DND-41 (cell line): ENCODE data around the gene HMX1.

Experiments used
- ATAC-seq: fragments of 200-7000 bp; cut with Tn5 transposase; 3 replicates; pipeline ENCODE4 v1.9.1; 2021; ENCODE audit warnings: low read depth; ENCODE audit not compliant: insufficient read depth
- DNase-seq: peaks from one replicate; pipeline ENCODE4 v3.0.0-alpha.2; 2020
- H2AFZ ChIP-seq: 2 replicates; pipeline ENCODE4 v1.6.0; 2012; ENCODE audit warnings: low read depth, low read length
- H3K27ac ChIP-seq: 2 replicates; pipeline ENCODE4 v1.5.1; 2012; ENCODE audit warnings: low read length, inconsistent platforms
- H3K27me3 ChIP-seq: fragments of 200-600 bp; sonication (generic); 2 replicates; pipeline ENCODE4 v1.6.0; 2012; ENCODE audit warnings: low read length, mild to moderate bottlenecking, inconsistent platforms; ENCODE audit not compliant: insufficient read depth, poor library complexity
- H3K36me3 ChIP-seq: 2 replicates; pipeline ENCODE4 v1.5.1; 2012; ENCODE audit warnings: low read length, inconsistent platforms; ENCODE audit not compliant: insufficient read depth
- H3K4me1 ChIP-seq: 2 replicates; pipeline ENCODE4 v1.5.1; 2012; ENCODE audit warnings: mild to moderate bottlenecking, low read length; ENCODE audit not compliant: insufficient read depth
- H3K4me2 ChIP-seq: 2 replicates; pipeline ENCODE4 v1.6.0; 2012; ENCODE audit warnings: mild to moderate bottlenecking, moderate library complexity, low read length, inconsistent platforms; ENCODE audit not compliant: insufficient read depth
- H3K4me3 ChIP-seq, 2 experiments: fragments of 200-600 bp in 1 of 2; shearing (Covaris generic) in 1 of 2; 2 replicates each; pipeline ENCODE4 v1.5.1; 2012 to 2016; ENCODE audit warnings: inconsistent platforms in 2 of 2, low read length in 2 of 2, mild to moderate bottlenecking in 2 of 2, low read depth in 1 of 2, moderate library complexity in 1 of 2
- H3K79me2 ChIP-seq: 2 replicates; pipeline ENCODE4 v1.6.0; 2012; ENCODE audit warnings: low read length, inconsistent platforms; ENCODE audit not compliant: insufficient read depth
- H3K9ac ChIP-seq: 2 replicates; pipeline ENCODE4 v1.6.0; 2012; ENCODE audit warnings: low read depth, mild to moderate bottlenecking, inconsistent platforms, low read length, moderate library complexity
- H3K9me3 ChIP-seq: 2 replicates; pipeline ENCODE4 v1.5.1; 2012; ENCODE audit warnings: low read length, moderate library complexity, mild to moderate bottlenecking, inconsistent platforms; ENCODE audit not compliant: insufficient read depth, severe bottlenecking
- H4K20me1 ChIP-seq: 2 replicates; pipeline ENCODE4 v1.6.0; 2012; ENCODE audit warnings: low read length; ENCODE audit not compliant: insufficient read depth
- CTCF ChIP-seq: IDR thresholded peaks from 2 replicates; pipeline ENCODE4 v1.5.1; 2012; ENCODE audit warnings: borderline replicate concordance, low read length, moderate library complexity, mild to moderate bottlenecking; ENCODE audit not compliant: poor library complexity, severe bottlenecking; ENCODE audit errors: extremely low read depth
- EZH2 ChIP-seq: IDR thresholded peaks from 3 replicates; pipeline ENCODE4 v1.6.1; 2012; ENCODE audit warnings: borderline replicate concordance, low read depth, mild to moderate bottlenecking, moderate library complexity, low read length, inconsistent platforms; ENCODE audit not compliant: severe bottlenecking

HMX1 gene

GRCh38 chr4:8905773-8906667 lies 34.4 kb upstream of the HMX1 start:
- DNase-seq (no peak), ATAC-seq (no peak)
- H2AFZ ChIP-seq, result no peak overlapping the region
- H3K4me2 ChIP-seq, result no peak overlapping the region
- no peaks in the 10 kb centered on the region for H3K4me1 ChIP-seq
- no peaks in the 10 kb centered on the region for H3K27me3 ChIP-seq
- H3K36me3 ChIP-seq, result no peaks in the 10 kb centered on the region
- TF ChIP-seq CTCF (no peak), EZH2 (no peak)
- H3K9ac ChIP-seq, result no peak overlapping the region
- no peak overlapping the region for H3K4me3 ChIP-seq
- H3K79me2 ChIP-seq, result no peaks in the 10 kb centered on the region
- no peaks in the 10 kb centered on the region; the same call in 1 of the 2 replicates for H4K20me1 ChIP-seq
- peaks cover 4% of the 10 kb centered on the region for H3K9me3 ChIP-seq
- H3K27ac ChIP-seq, result no peak overlapping the region

GRCh38 chr4:8905226-8905772 lies 33.7 kb upstream of the HMX1 start:
- Histone ChIP-seq H3K79me2 (no peaks in the 10 kb centered on the region), H3K9ac (no peak overlapping the region), H3K9me3 (peaks cover 4% of the 10 kb centered on the region), H3K4me3 (no peak overlapping the region), H3K27ac (no peak overlapping the region), H2AFZ (no peak overlapping the region), H3K36me3 (no peaks in the 10 kb centered on the region), H3K4me2 (no peak overlapping the region), H4K20me1 (no peaks in the 10 kb centered on the region; the same call in 1 of the 2 replicates), H3K4me1 (no peaks in the 10 kb centered on the region), H3K27me3 (no peaks in the 10 kb centered on the region)
- TF ChIP-seq EZH2 (no peak), CTCF (no peak)
- ATAC-seq, result no peak
- DNase-seq, result no peak

GRCh38 chr4:8904666-8905065 lies 33.0 kb upstream of the HMX1 start:
- peaks cover 4% of the 10 kb centered on the region for H3K9me3 ChIP-seq
- H3K4me3 ChIP-seq, result no peak overlapping the region
- H3K27me3 ChIP-seq, result no peaks in the 10 kb centered on the region
- no peaks in the 10 kb centered on the region for H3K79me2 ChIP-seq
- H3K4me1 ChIP-seq, result no peaks in the 10 kb centered on the region
- H3K4me2 ChIP-seq, result no peak overlapping the region
- H3K27ac ChIP-seq, result no peak overlapping the region
- no peak for TF ChIP-seq EZH2
- TF ChIP-seq CTCF, result no peak
- no peaks in the 10 kb centered on the region for H3K36me3 ChIP-seq
- DNase-seq (no peak), ATAC-seq (no peak)
- H4K20me1 ChIP-seq, result no peaks in the 10 kb centered on the region; the same call in 1 of the 2 replicates
- no peak overlapping the region for H3K9ac ChIP-seq
- H2AFZ ChIP-seq, result no peak overlapping the region
